GM19372 (cell line): Measurements from ENCODE around the gene TMBIM4.

Experiments
- ATAC-seq: cut with Tn5 transposase; IDR thresholded peaks from one replicate; pipeline ENCODE4 v1.9.1; 2021; ENCODE audit warnings: mild to moderate bottlenecking, low read depth, moderate library complexity; ENCODE audit not compliant: unreplicated experiment

Gene TMBIM4

GRCh38 chr12:66142826-66143225, 27.0 kb downstream of the TMBIM4 start:
- no peak for ATAC-seq

- ATAC-seq, result no peak
These were observed 28.5 kb downstream of the TMBIM4 start for GRCh38 chr12:66141299-66141698.

- no peak for ATAC-seq
These were observed 29.1 kb downstream of the TMBIM4 start for GRCh38 chr12:66140731-66141130.

GRCh38 chr12:66139328-66139727, 30.5 kb downstream of the TMBIM4 start:
- no peak for ATAC-seq

- ATAC-seq, result no peak
These were observed 31.9 kb downstream of the TMBIM4 start for GRCh38 chr12:66137937-66138336.

GRCh38 chr12:66132408-66132807, 37.4 kb downstream of the TMBIM4 start:
- no peak for ATAC-seq

- ATAC-seq, result no peak
These were observed 38.6 kb downstream of the TMBIM4 start for GRCh38 chr12:66131067-66131688.

GRCh38 chr12:66130267-66131066, 39.3 kb downstream of the TMBIM4 start, which contains the start of gene LLPH:
TSS of gene LLPH (minus strand) at chr12:66130750. CDS start at chr12:66129106, 1,644 bp downstream.
- ATAC-seq, result peak; percentile 97

- ATAC-seq, result no peak
These were observed 39.9 kb downstream of the TMBIM4 start for GRCh38 chr12:66129934-66130266.

GRCh38 chr12:66127650-66128049, 42.1 kb downstream of the TMBIM4 start:
- no peak for ATAC-seq

- ATAC-seq, result no peak
These were observed 49.3 kb downstream of the TMBIM4 start for GRCh38 chr12:66120477-66120876.

- peak; percentile 73 for ATAC-seq
These were observed 49.9 kb downstream of the TMBIM4 start for GRCh38 chr12:66119870-66120241.

GRCh38 chr12:66119229-66119869, 50.4 kb downstream of the TMBIM4 start:
- no peak for ATAC-seq

GRCh38 chr12:66118240-66118891, 51.4 kb downstream of the TMBIM4 start:
- ATAC-seq, result no peak

GRCh38 chr12:66117242-66117641, 52.6 kb downstream of the TMBIM4 start:
- ATAC-seq, result no peak

- ATAC-seq, result no peak
These were observed 54.7 kb downstream of the TMBIM4 start for GRCh38 chr12:66115071-66115600.

- no peak for ATAC-seq
These were observed 56.3 kb downstream of the TMBIM4 start for GRCh38 chr12:66113471-66113870.

GRCh38 chr12:66111605-66112004, 58.2 kb downstream of the TMBIM4 start:
- ATAC-seq, result no peak

- no peak for ATAC-seq
These were observed 60.7 kb downstream of the TMBIM4 start for GRCh38 chr12:66109056-66109455.

- ATAC-seq, result no peak
These were observed 61.4 kb downstream of the TMBIM4 start for GRCh38 chr12:66108386-66108785.

- peak; percentile 95 for ATAC-seq
These were observed 62.3 kb downstream of the TMBIM4 start for GRCh38 chr12:66107451-66107915.
